ENCODE results near the gene PRCC. TPM values are rescaled to one million over a fixed set of nuclear protein-coding genes. Genes with fewer than 3 reads are reported as not detected.

The PRCC gene
- total and polyA plus RNA-seq, 2 of the 13 experiments (the other 11 are each of a cell fraction or from before 2014, with no cell fraction given) = 24.2 to 40.5 TPM

- no peak for TF ChIP-seq SYNCRIP (IDR thresholded peaks at IDR 0.05; ENCODE audit: insufficient read depth, low read depth, low read length)
- TF ChIP-seq ARNTL (CRISPR knock-in tag; IDR thresholded peaks at IDR 0.05) = peak; percentile 50; the same call in 1 of the 2 replicates
- TF ChIP-seq NFYC (CRISPR knock-in tag; IDR thresholded peaks at IDR 0.05) = peak; percentile 46; the same call in 1 of the 2 replicates
- no peak for TF ChIP-seq NCOA5 (CRISPR knock-in tag; IDR thresholded peaks at IDR 0.05)
- TF ChIP-seq POLR2AphosphoS2 (IDR thresholded peaks at IDR 0.05; ENCODE audit: low read depth, low read length) = no peak
- TF ChIP-seq ZFP37 (CRISPR knock-in tag; IDR thresholded peaks at IDR 0.05; ENCODE audit: borderline replicate concordance) = no peak
- no peak for TF ChIP-seq ZNF281 (CRISPR knock-in tag; IDR thresholded peaks at IDR 0.05; ENCODE audit: borderline replicate concordance)
- TF ChIP-seq NONO (IDR thresholded peaks at IDR 0.05) = no peak
- TF ChIP-seq NONO (CRISPR knock-in tag; conservative IDR thresholded peaks at IDR 0.05) = peak; percentile 42; the same call in 1 of the 2 replicates
- TF ChIP-seq SUZ12 (IDR thresholded peaks at IDR 0.05; ENCODE audit: low read depth, low read length) = peak; percentile 99
- TF ChIP-seq NR2F6 (IDR thresholded peaks at IDR 0.05) = 0 out of 2 replicates have a peak, but pooled peaks have one; percentile 10
- no peak for TF ChIP-seq NR2F6 (CRISPR knock-in tag; IDR thresholded peaks at IDR 0.05)
- 0 out of 2 replicates have a peak, but pooled peaks have one; percentile 47 for TF ChIP-seq ZSCAN25 (CRISPR knock-in tag; IDR thresholded peaks at IDR 0.05)
- TF ChIP-seq ZNF557 (CRISPR knock-in tag; IDR thresholded peaks at IDR 0.05) = no peak
- TF ChIP-seq ZKSCAN1 (IDR thresholded peaks at IDR 0.05; ENCODE audit: low read length) = no peak
- peak; percentile 13; the same call in 1 of the 2 replicates for TF ChIP-seq TGIF2 (CRISPR knock-in tag; IDR thresholded peaks at IDR 0.05)
- TF ChIP-seq ZBTB7B (CRISPR knock-in tag; IDR thresholded peaks at IDR 0.05) = no peak; the same call in 1 of the 2 replicates
- no peak; the same call in 1 of the 2 replicates for TF ChIP-seq SMYD3 (CRISPR knock-in tag; IDR thresholded peaks at IDR 0.05)
- TF ChIP-seq, protein P1, sequence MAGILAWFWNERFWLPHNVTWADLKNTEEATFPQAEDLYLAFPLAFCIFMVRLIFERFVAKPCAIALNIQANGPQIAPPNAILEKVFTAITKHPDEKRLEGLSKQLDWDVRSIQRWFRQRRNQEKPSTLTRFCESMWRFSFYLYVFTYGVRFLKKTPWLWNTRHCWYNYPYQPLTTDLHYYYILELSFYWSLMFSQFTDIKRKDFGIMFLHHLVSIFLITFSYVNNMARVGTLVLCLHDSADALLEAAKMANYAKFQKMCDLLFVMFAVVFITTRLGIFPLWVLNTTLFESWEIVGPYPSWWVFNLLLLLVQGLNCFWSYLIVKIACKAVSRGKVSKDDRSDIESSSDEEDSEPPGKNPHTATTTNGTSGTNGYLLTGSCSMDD (CRISPR knock-in tag; IDR thresholded peaks at IDR 0.05) = no peak
- TF ChIP-seq CREB1 (IDR thresholded peaks at IDR 0.05) = peak; percentile 88
- TF ChIP-seq CREB1 (CRISPR knock-in tag; IDR thresholded peaks at IDR 0.05) = peak; percentile 96
- TF ChIP-seq PBX3 (CRISPR knock-in tag; IDR thresholded peaks at IDR 0.05; ENCODE audit: borderline replicate concordance) = no peak
- 0 out of 2 replicates have a peak, but pooled peaks have one; percentile 48 for TF ChIP-seq NR2F2 (IDR thresholded peaks at IDR 0.05; ENCODE audit: borderline replicate concordance, low read depth)
- TF ChIP-seq RARA (CRISPR knock-in tag; IDR thresholded peaks at IDR 0.05) = no peak
- TF ChIP-seq ZNF660 (CRISPR knock-in tag; IDR thresholded peaks at IDR 0.05; ENCODE audit: borderline replicate concordance, low read depth) = peak; percentile 30; the same call in 1 of the 2 replicates
- TF ChIP-seq, protein P2, sequence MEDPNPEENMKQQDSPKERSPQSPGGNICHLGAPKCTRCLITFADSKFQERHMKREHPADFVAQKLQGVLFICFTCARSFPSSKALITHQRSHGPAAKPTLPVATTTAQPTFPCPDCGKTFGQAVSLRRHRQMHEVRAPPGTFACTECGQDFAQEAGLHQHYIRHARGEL (CRISPR knock-in tag; IDR thresholded peaks at IDR 0.05) = no peak
- no peak for TF ChIP-seq MZF1 (CRISPR knock-in tag; IDR thresholded peaks at IDR 0.05; ENCODE audit: borderline replicate concordance)
- TF ChIP-seq SP5 (CRISPR knock-in tag; IDR thresholded peaks at IDR 0.05; ENCODE audit: borderline replicate concordance, low read depth) = peak; percentile 56
These were observed at the start of gene PRCC (continued) for GRCh38 chr1:156767101-156767878.
